GM12878 (cell line): ENCODE data around the gene CKB. TPM values are rescaled to one million over a fixed set of nuclear protein-coding genes. Genes with fewer than 3 reads are reported as not detected.

ENCODE experiments used
- ATAC-seq: fragments of 200-7000 bp; cut with Tn5 transposase; 3 replicates; pipeline ENCODE4 v1.9.1; 2020; ENCODE audit warnings: mild to moderate bottlenecking, moderate library complexity
- BruUV-seq: library from RNA; stranded (reverse); fragments of 400-500 nt; replicated peaks from 2 replicates; lab custom pipeline; 2021; lab: Mats Ljungman, UMichigan
- CTCF ChIA-PET: fragments of 300-600 bp; sonication (Branson Sonifier 250); formaldehyde crosslinking; extraction: SDS; loops from one replicate; lab custom pipeline; 2021; ENCODE audit warnings: inconsistent platforms; lab: Yijun Ruan, JAX
- POLR2A ChIA-PET: fragments of 350-600 bp; formaldehyde crosslinking; extraction: SDS; loops from one replicate; lab custom pipeline; 2021; ENCODE audit warnings: inconsistent platforms; lab: Charles Lee
- RAD21 ChIA-PET: fragments of 300-600 bp; sonication (Branson Sonifier 250); formaldehyde crosslinking; loops from one replicate; lab custom pipeline; 2023; ENCODE audit warnings: antibody characterized with exemption; ENCODE audit not compliant: unreplicated experiment; lab: Charles Lee
- SMC1A ChIA-PET: fragments of 300-600 bp; sonication (Branson Sonifier 250); formaldehyde crosslinking; loops from one replicate; lab custom pipeline; 2023; ENCODE audit not compliant: unreplicated experiment, uncharacterized antibody; lab: Charles Lee
- DNase-seq: peaks from one replicate; pipeline ENCODE4 v3.0.0-alpha.2; 2011; ENCODE audit warnings: low read depth, low spot score
- FAIRE-seq: peaks from 3 replicates; lab custom pipeline; 2011; peaks lifted over from hg19 to GRCh38; lab: Jason Lieb, UNC
- H2AFZ ChIP-seq: 2 replicates; pipeline ENCODE4 v1.6.0; 2011; ENCODE audit warnings: low read depth, low read length, control low read depth; ENCODE audit not compliant: control insufficient read depth
- H3K27ac ChIP-seq: 2 replicates; pipeline ENCODE4 v1.5.1; 2011; ENCODE audit warnings: control low read depth; ENCODE audit not compliant: control insufficient read depth, insufficient read depth
- H3K27me3 ChIP-seq, 2 experiments: replicated peaks in 1 of 2; 2 replicates each; pipeline versions ENCODE4 v1.6.0 to v1.6.1; 2011; ENCODE audit warnings: low read length in 1 of 2; ENCODE audit not compliant: control insufficient read depth in 2 of 2, insufficient read depth in 2 of 2
- H3K36me3 ChIP-seq, 2 experiments: 2 replicates each; pipeline ENCODE4 v1.5.1; 2011; ENCODE audit warnings: low read length in 1 of 2; ENCODE audit not compliant: control insufficient read depth in 2 of 2, insufficient read depth in 2 of 2
- H3K4me1 ChIP-seq: 2 replicates; pipeline ENCODE4 v1.6.1; 2011; ENCODE audit warnings: mild to moderate bottlenecking, low read length, moderate library complexity, mixed read lengths; ENCODE audit not compliant: control insufficient read depth, insufficient read depth
- H3K4me2 ChIP-seq: 2 replicates; pipeline ENCODE4 v1.6.0; 2011; ENCODE audit warnings: control low read depth; ENCODE audit not compliant: control insufficient read depth, insufficient read depth
- H3K4me3 ChIP-seq: fragments of 200-600 bp; sonication (generic); 2 replicates; pipeline ENCODE4 v1.5.1; 2016
- H3K79me2 ChIP-seq: 2 replicates; pipeline ENCODE4 v1.6.0; 2011; ENCODE audit warnings: low read length; ENCODE audit not compliant: control insufficient read depth, insufficient read depth
- H3K9ac ChIP-seq: 2 replicates; pipeline ENCODE4 v1.8.0; 2011; ENCODE audit warnings: low read length, control low read depth, mixed read lengths; ENCODE audit not compliant: control insufficient read depth, insufficient read depth
- H3K9me3 ChIP-seq: replicated peaks from 3 replicates; pipeline ENCODE4 v1.5.1; 2011; ENCODE audit warnings: mild to moderate bottlenecking, low read length; ENCODE audit not compliant: control insufficient read depth, insufficient read depth
- H4K20me1 ChIP-seq: 2 replicates; pipeline ENCODE4 v1.6.0; 2011; ENCODE audit not compliant: control insufficient read depth, insufficient read depth
- CUX1 ChIP-seq: IDR thresholded peaks from 2 replicates; pipeline ENCODE4 v1.6.1; 2012; ENCODE audit warnings: improper control_type of control experiment, low read depth, low read length; ENCODE audit not compliant: insufficient replicate concordance
- HDAC2 ChIP-seq: fragments of 200-600 bp; sonication (generic); IDR thresholded peaks from 2 replicates; pipeline ENCODE4 v1.6.1; 2017
- IRF3 ChIP-seq: fragments of 450-650 bp; IDR thresholded peaks from 2 replicates; pipeline ENCODE4 v1.6.1; 2014; ENCODE audit warnings: mild to moderate bottlenecking
- NRF1 ChIP-seq: conservative IDR thresholded peaks from 2 replicates; pipeline ENCODE4 v1.6.1; 2011; ENCODE audit warnings: mild to moderate bottlenecking, low read depth, low read length, improper control_type of control experiment
- POLR2AphosphoS5 ChIP-seq: IDR thresholded peaks from 2 replicates; pipeline ENCODE4 v1.6.1; 2011; ENCODE audit warnings: mild to moderate bottlenecking, low read length, inconsistent platforms
- RB1 ChIP-seq: fragments of 450-650 bp; formaldehyde crosslinking; IDR thresholded peaks from 2 replicates; pipeline ENCODE4 v1.6.1; 2017; ENCODE audit warnings: mild to moderate bottlenecking, borderline replicate concordance
- STAT3 ChIP-seq: IDR thresholded peaks from 2 replicates; pipeline ENCODE4 v1.6.1; 2011; ENCODE audit warnings: low read depth, low read length, improper control_type of control experiment
- TBL1XR1 ChIP-seq: IDR thresholded peaks from 2 replicates; pipeline ENCODE4 v1.6.1; 2012; ENCODE audit warnings: low read depth, low read length, improper control_type of control experiment
- ZNF217 ChIP-seq: fragments of 450-650 bp; IDR thresholded peaks from 2 replicates; pipeline ENCODE4 v1.6.1; 2017; ENCODE audit warnings: antibody characterized with exemption, mild to moderate bottlenecking
- WGBS: methylation state at CpG from one replicate; pipeline ENCODE4 v1.1.6; 2016; ENCODE audit warnings: low lambda C conversion rate; ENCODE audit not compliant: insufficient replicate concordance, insufficient coverage; ENCODE audit errors: missing lambda C conversion rate; 5-methylcytosine and 5-hydroxymethylcytosine counted together
- in situ Hi-C: fragments of 300-500 bp; cut with MboI; formaldehyde crosslinking; loops from 9 replicates; pipeline ENCODE4 v1.14.3; 2018; ENCODE audit warnings: mixed read lengths
- intact Hi-C: fragments of 100-400 bp; cut with micrococcal nuclease; formaldehyde crosslinking; loops from one replicate; pipeline ENCODE4 v1.14.2; 2022; ENCODE audit not compliant: unreplicated experiment
- polyA plus RNA-seq, 11 experiments: library from polyadenylated mRNA; depleted of rRNA in 4 of 11; unstranded in 6 of 11; stranded (reverse) in 5 of 11; fragments of >200 nt; fragmentation: Nextera tagmentation in 4 of 11; fragmentation: Illumina TruSeq in 1 of 11; extraction: Ambion mirVana in 4 of 11; extraction: Trizol in 1 of 11; gene quantifications; 1 replicate in 1 of 11; 2 replicates in 10 of 11; pipeline versions ENCODE4 v1.2.1 to v1.2.3, GENCODE V29; 2011 to 2016; ENCODE audit warnings: inconsistent platforms in 2 of 11, missing spikeins in 2 of 11, low read depth in 1 of 11
- total RNA-seq, 4 experiments: library from RNA; depleted of rRNA in 3 of 4; stranded (reverse); fragments of >200 nt in 3 of 4; fragmentation: Illumina TruSeq in 1 of 4; extraction: Trizol in 1 of 4; gene quantifications; 2 replicates each; pipeline versions ENCODE4 v1.2.1 to v1.2.3, GENCODE V29; 2013 to 2021

Gene CKB
- total and polyA plus RNA-seq, 10 of the 15 experiments (the other 5 are each of a cell fraction or from before 2014, with no cell fraction given): 0.40 to 6.1 (median 2.3) TPM

GRCh38 chr14:103502877-103503276 lies 19.8 kb downstream of the CKB start:
- H3K79me2 ChIP-seq: no peaks in the 10 kb centered on the region
- DNase-seq: no peak
- RAD21 ChIA-PET: no interaction called here
- no peak for FAIRE-seq
- H3K4me2 ChIP-seq: no peak overlapping the region
- H3K36me3 ChIP-seq: peaks cover 23 to 26% of the 10 kb centered on the region in 2 experiments
- BruUV-seq: no TSS peak
- SMC1A ChIA-PET: no interaction called here
- H3K27me3 ChIP-seq: no peaks in the 10 kb centered on the region
- intact Hi-C loops: no loop called here
- TF ChIP-seq ZNF217: no peak
- no peak for TF ChIP-seq POLR2AphosphoS5
- no peak for TF ChIP-seq HDAC2
- no peak for TF ChIP-seq IRF3
- TF ChIP-seq RB1: no peak
- no peak for TF ChIP-seq STAT3
- no peak for TF ChIP-seq NRF1
- no peak for TF ChIP-seq CUX1
- TF ChIP-seq TBL1XR1: no peak
- H3K9me3 ChIP-seq: no peaks in the 10 kb centered on the region
- H2AFZ ChIP-seq: no peak overlapping the region
- no peaks in the 10 kb centered on the region for H3K4me1 ChIP-seq
- H3K9ac ChIP-seq: no peak overlapping the region
- H3K4me3 ChIP-seq: no peak overlapping the region
- WGBS: 93% methylated on average over 18 of the region's 18 CpGs
- in situ Hi-C loops: no loop called here
- CTCF ChIA-PET: no interaction called here
- H4K20me1 ChIP-seq: no peaks in the 10 kb centered on the region
- no peak for ATAC-seq
- H3K27ac ChIP-seq: no peak overlapping the region
- POLR2A ChIA-PET: interaction anchor here (0.6 kb wide), 1 partner anchor 112 kb away, joined by 3 read pairs; no protein-coding TSS in a partner anchor
